Endodermal cell (in vitro differentiated cells): ENCODE data around the gene RTL1. TPM values are rescaled to one million over a fixed set of nuclear protein-coding genes. Genes with fewer than 3 reads are reported as not detected.
A peak's percentile ranks its signal among the peaks of the same experiment; 100 is the strongest.

Experiments
- DNase-seq: peaks from one replicate; pipeline ENCODE4 v3.0.0-alpha.2; 2017
- H3K27ac ChIP-seq: 2 replicates; pipeline ENCODE4 v1.5.1; 2013; ENCODE audit warnings: mild to moderate bottlenecking, low read depth, low read length, moderate library complexity
- H3K27me3 ChIP-seq: 2 replicates; pipeline ENCODE4 v1.6.1; 2013; ENCODE audit warnings: mild to moderate bottlenecking, low read length, moderate library complexity; ENCODE audit not compliant: insufficient read depth, control insufficient read depth, poor library complexity, severe bottlenecking
- H3K36me3 ChIP-seq: 2 replicates; pipeline ENCODE4 v1.7.0; 2013; ENCODE audit warnings: mild to moderate bottlenecking, low read length, moderate library complexity; ENCODE audit not compliant: control insufficient read depth, insufficient read depth
- H3K4me1 ChIP-seq: one replicate; pipeline ENCODE4 v1.7.0; 2013; ENCODE audit warnings: low read length; ENCODE audit not compliant: control insufficient read depth, insufficient read depth
- H3K4me3 ChIP-seq: 2 replicates; pipeline ENCODE4 v1.5.1; 2013; ENCODE audit warnings: mild to moderate bottlenecking, low read length, moderate library complexity
- H3K9ac ChIP-seq: 2 replicates; pipeline ENCODE4 v1.6.1; 2013; ENCODE audit warnings: mild to moderate bottlenecking, low read length, moderate library complexity; ENCODE audit not compliant: poor library complexity, severe bottlenecking; ENCODE audit errors: extremely low read depth
- H3K9me3 ChIP-seq: 2 replicates; pipeline ENCODE4 v1.6.1; 2013; ENCODE audit warnings: mild to moderate bottlenecking, low read length, moderate library complexity; ENCODE audit not compliant: control insufficient read depth
- H3K27ac Mint-ChIP-seq: 2 replicates; pipeline ENCODE4 v1.8.0; 2020; ENCODE audit warnings: mixed read lengths
- H3K27me3 Mint-ChIP-seq: 2 replicates; pipeline ENCODE4 v1.8.0; 2021; ENCODE audit warnings: mild to moderate bottlenecking, mixed read lengths; ENCODE audit not compliant: insufficient read depth
- H3K36me3 Mint-ChIP-seq: 2 replicates; pipeline ENCODE4 v1.8.0; 2020; ENCODE audit warnings: low read depth, mixed read lengths
- H3K4me1 Mint-ChIP-seq: 2 replicates; pipeline ENCODE4 v1.8.0; 2020; ENCODE audit warnings: mixed read lengths
- H3K4me3 Mint-ChIP-seq: 2 replicates; pipeline ENCODE4 v1.8.0; 2020; ENCODE audit warnings: mild to moderate bottlenecking, moderate library complexity, mixed read lengths
- H3K9me3 Mint-ChIP-seq: 2 replicates; pipeline ENCODE4 v1.8.0; 2020; ENCODE audit warnings: mild to moderate bottlenecking, mixed read lengths
- CTCF ChIP-seq: fragments of 200-600 bp; sonication (generic); conservative IDR thresholded peaks from 2 replicates; pipeline ENCODE4 v1.5.0; 2021; ENCODE audit warnings: antibody characterized with exemption, mild to moderate bottlenecking
- WGBS, 2 experiments: methylation state at CpG; one replicate each; pipeline versions ENCODE4 v1.1.5 to v1.1.7; 2013; ENCODE audit warnings: missing lambda C conversion rate in 2 of 2, mixed read lengths in 1 of 2; ENCODE audit not compliant: insufficient coverage in 1 of 2, insufficient read length in 1 of 2; 5-methylcytosine and 5-hydroxymethylcytosine counted together
- total RNA-seq, 2 donors: library from RNA; stranded (reverse); fragmentation: NEBNext Ultra II Directional in 1 of 2; extraction: Animal tissue kit (Norgen Biotek cat#: 25700) in 1 of 2; gene quantifications; 2 replicates in 1 of 2; 3 replicates in 1 of 2; pipeline ENCODE4 v1.2.1, GENCODE V29; 2021

RTL1 gene
- total RNA-seq, 2 donors from 2014 or later = 0.86 to 2.0 TPM

- no peak for TF ChIP-seq CTCF
- no peak overlapping the region for H3K27ac ChIP-seq
- peaks cover 22% of the 10 kb centered on the region for H3K9me3 ChIP-seq
- H3K36me3 ChIP-seq = no peaks in the 10 kb centered on the region
- Mint-ChIP-seq H3K4me3 (no peak overlapping the region), H3K9me3 (peaks cover 11% of the 10 kb centered on the region), H3K36me3 (no peaks in the 10 kb centered on the region), H3K27me3 (peaks cover 34% of the 10 kb centered on the region), H3K4me1 (peaks cover 16% of the 10 kb centered on the region), H3K27ac (no peak overlapping the region)
- no peaks in the 10 kb centered on the region for H3K27me3 ChIP-seq
- 88 to 91% methylated on average over 6 to 8 of the region's 8 CpGs for whole genome bisulfite sequencing, 2 experiments
- peaks cover 10% of the 10 kb centered on the region for H3K4me1 ChIP-seq
- DNase-seq = no peak
- H3K9ac ChIP-seq = no peak overlapping the region
- no peak overlapping the region for H3K4me3 ChIP-seq
Observed at GRCh38 chr14:100907240-100907639, 3.7 kb upstream of the RTL1 start.

GRCh38 chr14:100906420-100906819 is 2.9 kb upstream of the RTL1 start:
- peak; percentile 76 for DNase-seq
- no peaks in the 10 kb centered on the region for H3K27me3 ChIP-seq
- no peaks in the 10 kb centered on the region for H3K36me3 ChIP-seq
- Mint-ChIP-seq H3K4me1 (peaks cover 20% of the 10 kb centered on the region), H3K27me3 (peaks cover 36% of the 10 kb centered on the region), H3K27ac (no peak overlapping the region), H3K36me3 (peaks cover 2% of the 10 kb centered on the region), H3K9me3 (peaks cover 11% of the 10 kb centered on the region), H3K4me3 (no peak overlapping the region)
- no peak overlapping the region for H3K4me3 ChIP-seq
- H3K27ac ChIP-seq = no peak overlapping the region
- WGBS, 2 experiments = 53 to 76% methylated on average over 3 to 6 of the region's 6 CpGs
- peaks cover 10% of the 10 kb centered on the region for H3K4me1 ChIP-seq
- peak; percentile 81 for TF ChIP-seq CTCF
- no peak overlapping the region for H3K9ac ChIP-seq
- H3K9me3 ChIP-seq = peaks cover 29% of the 10 kb centered on the region

DNA sequence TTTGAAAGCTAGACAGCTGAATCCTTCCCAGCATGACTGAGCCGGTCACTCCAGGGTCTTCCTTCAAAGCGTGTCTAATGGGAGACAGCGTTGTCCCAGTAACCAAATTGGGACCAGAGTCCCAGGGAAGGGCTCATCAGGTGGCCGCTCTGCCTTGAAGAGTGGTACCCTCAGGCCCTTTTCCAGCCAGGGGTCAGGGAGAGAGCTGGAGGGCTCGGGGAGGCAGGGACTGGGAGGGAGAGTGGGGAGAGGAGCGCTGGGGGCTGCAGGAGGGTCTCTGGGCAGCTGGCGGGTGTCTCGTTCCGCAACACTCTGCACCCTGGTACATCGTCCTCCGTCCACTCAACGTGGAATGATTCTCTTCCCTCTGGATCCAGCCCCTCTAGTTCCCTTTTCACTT is 1.6 kb upstream of the RTL1 start:
- WGBS, 2 experiments = 68 to 79% methylated on average over 5 to 12 of the region's 12 CpGs
- Histone ChIP-seq H3K4me1 (peaks cover 13% of the 10 kb centered on the region), H3K27me3 (no peaks in the 10 kb centered on the region), H3K9ac (no peak overlapping the region), H3K27ac (no peak overlapping the region), H3K4me3 (peak overlapping the region; percentile 65), H3K9me3 (peaks cover 29% of the 10 kb centered on the region), H3K36me3 (no peaks in the 10 kb centered on the region)
- peaks cover 28% of the 10 kb centered on the region for H3K4me1 Mint-ChIP-seq
- H3K9me3 Mint-ChIP-seq = peaks cover 11% of the 10 kb centered on the region
- H3K4me3 Mint-ChIP-seq = peak overlapping the region; percentile 61
- peaks cover 38% of the 10 kb centered on the region for H3K27me3 Mint-ChIP-seq
- peak; percentile 36 for DNase-seq
- no peak overlapping the region for H3K27ac Mint-ChIP-seq
- no peak for TF ChIP-seq CTCF
- H3K36me3 Mint-ChIP-seq = peaks cover 2% of the 10 kb centered on the region
